ENCODE measurements around the gene ASCL5.

The ASCL5 gene

DNA sequence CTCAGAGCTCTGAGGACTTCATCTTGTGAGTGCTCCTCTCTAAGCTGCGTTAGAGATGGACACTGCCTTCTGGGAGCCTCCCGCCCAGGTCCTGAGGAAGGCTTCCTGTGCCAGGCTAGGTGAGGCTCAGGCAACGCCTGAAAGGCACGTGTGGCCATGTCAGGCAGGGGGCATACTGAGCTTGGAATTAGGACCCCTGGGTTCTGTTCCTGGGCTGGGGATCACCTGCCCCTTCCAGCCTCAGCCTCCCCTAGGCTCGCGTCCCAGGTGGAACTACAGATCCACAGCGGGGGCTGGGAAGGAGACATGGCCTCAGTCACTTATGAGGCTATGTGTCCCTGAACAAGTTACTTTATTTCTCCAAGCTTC lies 10.0 kb upstream of the ASCL5 start:
- in situ Hi-C loops (cut with MboI; ENCODE audit: low sequenced_read_pairs) = no loop called here

DNA sequence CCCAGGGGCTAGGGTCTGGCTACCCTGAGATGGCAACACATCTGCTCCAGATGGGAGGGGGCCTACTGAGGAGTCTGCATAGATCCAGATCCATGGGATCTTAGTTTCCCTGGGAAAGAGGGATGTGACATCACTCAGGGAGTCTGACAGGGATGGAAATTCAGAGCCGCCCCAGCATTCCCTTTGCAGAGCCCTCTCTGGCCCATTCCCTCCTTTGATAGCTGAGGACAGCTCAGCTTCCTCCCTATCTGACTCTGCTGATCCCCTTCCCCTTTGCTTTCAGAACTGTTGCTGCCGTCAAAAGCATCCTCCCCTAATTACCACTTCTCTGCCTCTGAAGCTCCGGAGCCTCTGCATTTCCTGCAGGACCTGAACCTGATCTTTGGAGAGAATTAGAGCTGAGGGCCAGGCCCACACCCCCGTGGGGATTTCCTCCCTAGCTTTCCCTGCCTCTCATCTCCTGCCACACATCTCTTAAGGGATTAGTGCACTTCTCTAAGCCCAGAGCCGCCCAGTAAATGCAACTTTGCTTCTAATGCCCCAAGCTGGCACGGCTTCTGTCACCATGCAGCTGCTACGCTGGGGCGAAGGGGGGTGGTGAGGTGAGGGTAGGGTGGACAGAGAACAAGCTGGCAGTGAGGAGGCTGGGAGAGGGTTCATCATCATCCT lies 9.5 kb upstream of the ASCL5 start:
- in situ Hi-C loops (cut with MboI; ENCODE audit: low sequenced_read_pairs) = no loop called here

DNA sequence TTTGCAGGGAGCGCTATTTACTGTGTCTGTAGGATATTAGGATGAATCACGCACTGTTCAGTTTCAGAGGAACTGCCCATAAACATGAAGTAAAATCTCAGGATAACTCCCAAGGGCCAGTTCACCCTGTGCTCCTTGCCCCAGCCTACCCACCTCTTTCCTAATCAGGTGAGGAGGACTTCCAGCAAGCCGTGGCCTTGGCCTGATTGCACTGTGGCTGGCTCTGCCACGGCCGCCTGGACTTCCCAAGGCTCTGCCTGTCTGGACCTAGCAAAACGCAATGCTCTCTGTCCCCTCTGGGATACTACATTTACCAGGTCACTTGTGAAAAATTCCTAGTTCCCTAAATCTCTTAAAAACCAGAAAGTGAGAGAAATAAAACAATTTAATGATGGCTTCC lies 7.4 kb upstream of the ASCL5 start:
- in situ Hi-C loops (cut with MboI; ENCODE audit: low sequenced_read_pairs) = no loop called here

DNA sequence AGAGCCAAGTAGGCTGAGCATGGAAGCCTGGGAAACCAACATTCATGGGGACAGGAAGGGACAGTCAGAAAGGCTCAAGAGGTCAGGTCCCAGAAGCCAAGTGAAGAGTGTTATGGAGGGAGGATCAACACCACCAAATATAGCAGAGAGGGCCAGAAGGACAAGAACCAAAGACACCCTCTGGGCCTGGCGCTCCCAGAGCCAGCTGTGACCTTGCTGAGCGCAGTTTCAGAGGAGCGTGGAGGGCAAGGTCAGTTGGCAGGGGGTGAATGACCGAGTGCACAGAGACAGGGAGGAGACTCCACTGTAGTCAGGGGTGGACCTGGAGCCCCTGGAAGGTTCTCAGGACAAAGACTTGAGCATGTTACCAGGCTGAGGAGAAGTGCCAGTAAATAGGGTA lies 4.4 kb upstream of the ASCL5 start:
- in situ Hi-C loops (cut with MboI; ENCODE audit: low sequenced_read_pairs) = no loop called here

- in situ Hi-C loops (cut with MboI; ENCODE audit: low sequenced_read_pairs) = no loop called here
Observed at GRCh38 chr1:201128962-201129361, 2.0 kb upstream of the ASCL5 start.

DNA sequence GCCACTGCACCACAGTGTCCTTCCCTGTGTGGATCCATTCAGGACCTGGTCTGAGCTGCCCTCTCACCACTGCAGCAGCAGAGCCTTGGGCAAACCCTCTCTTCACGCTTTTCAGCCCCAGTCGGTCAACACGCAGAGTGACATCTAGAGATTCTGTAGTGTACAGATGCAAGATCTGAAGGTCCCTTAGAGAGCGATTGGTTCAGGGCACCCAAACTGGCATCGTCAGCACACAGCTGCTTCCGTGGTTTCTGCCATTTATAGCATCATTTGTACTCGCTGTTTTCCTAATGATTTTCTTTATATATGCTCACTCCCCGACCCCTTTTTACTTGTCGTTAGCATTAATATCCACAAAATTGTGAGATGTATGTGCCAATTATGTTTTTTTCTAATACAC lies 1.5 kb upstream of the ASCL5 start:
- in situ Hi-C loops (cut with MboI; ENCODE audit: low sequenced_read_pairs) = no loop called here

- in situ Hi-C loops (cut with MboI; ENCODE audit: low sequenced_read_pairs) = no loop called here
Observed at GRCh38 chr1:201127755-201128455, 921 bp upstream of the ASCL5 start.

GRCh38 chr1:201126463-201126831 lies 537 bp downstream of the ASCL5 start:
- in situ Hi-C loops (cut with MboI; ENCODE audit: low sequenced_read_pairs) = no loop called here

- in situ Hi-C loops (cut with MboI; ENCODE audit: low sequenced_read_pairs) = no loop called here
Observed at GRCh38 chr1:201125800-201126199, 1.2 kb downstream of the ASCL5 start.

- in situ Hi-C loops (cut with MboI; ENCODE audit: low sequenced_read_pairs) = no loop called here
Observed at GRCh38 chr1:201125019-201125418, 2.0 kb downstream of the ASCL5 start.

- in situ Hi-C loops (cut with MboI; ENCODE audit: low sequenced_read_pairs) = no loop called here
Observed at GRCh38 chr1:201123866-201124265, 3.1 kb downstream of the ASCL5 start.

DNA sequence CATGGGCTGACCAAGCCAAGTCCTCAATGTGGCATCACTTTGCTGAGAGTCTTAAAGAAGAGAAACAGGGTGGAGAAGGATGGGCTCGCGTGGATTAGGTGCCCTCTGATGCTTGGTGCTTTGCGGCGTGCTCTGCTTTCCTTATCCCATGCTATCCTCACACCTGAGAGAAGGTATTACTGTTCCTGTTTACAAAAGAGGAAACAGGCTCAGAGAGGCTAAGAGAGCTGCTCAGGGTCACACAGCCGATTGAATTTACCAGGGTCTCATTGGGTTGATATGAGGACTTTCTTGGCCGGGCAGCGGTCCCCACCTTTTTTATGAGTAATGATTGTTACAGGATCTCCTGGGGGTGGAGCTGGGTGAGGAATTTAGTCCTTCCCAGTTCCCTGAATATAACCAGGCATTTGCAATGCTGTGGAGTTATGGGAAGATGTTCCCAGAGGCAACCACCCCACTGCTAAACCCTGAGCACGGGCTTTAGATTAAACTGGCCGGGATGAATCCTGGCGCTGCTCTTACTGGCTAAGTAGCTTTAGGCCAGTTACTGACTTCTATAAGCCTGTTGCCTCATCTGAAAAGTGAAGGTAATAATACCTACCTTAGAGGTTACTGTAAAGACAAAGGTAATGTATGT lies 4.5 kb downstream of the ASCL5 start:
- in situ Hi-C loops (cut with MboI; ENCODE audit: low sequenced_read_pairs) = no loop called here

- in situ Hi-C loops (cut with MboI; ENCODE audit: low sequenced_read_pairs) = no loop called here
Observed at GRCh38 chr1:201119206-201120197, 7.5 kb downstream of the ASCL5 start.

DNA sequence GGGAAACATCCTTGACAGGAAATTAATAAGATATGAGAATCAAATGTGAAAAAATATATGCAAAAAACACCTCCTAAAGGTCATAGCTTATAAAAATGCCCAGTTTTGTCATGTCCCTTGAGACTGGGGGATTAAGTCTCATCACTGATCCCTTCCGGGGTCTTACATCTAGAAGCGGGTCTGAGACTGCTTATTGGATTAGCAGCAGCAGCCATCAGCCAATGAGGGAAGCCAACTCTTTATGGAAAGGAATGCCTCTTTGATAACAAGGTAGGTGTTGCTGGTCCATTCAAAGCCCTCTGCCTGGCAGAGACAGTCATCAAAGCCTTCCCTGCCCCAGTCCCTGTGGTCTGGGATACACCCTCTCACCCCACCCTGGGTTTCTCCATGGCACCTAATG lies 10.9 kb downstream of the ASCL5 start:
- in situ Hi-C loops (cut with MboI; ENCODE audit: low sequenced_read_pairs) = no loop called here

GRCh38 chr1:201115390-201115937 lies 11.5 kb downstream of the ASCL5 start:
- in situ Hi-C loops (cut with MboI; ENCODE audit: low sequenced_read_pairs) = no loop called here

DNA sequence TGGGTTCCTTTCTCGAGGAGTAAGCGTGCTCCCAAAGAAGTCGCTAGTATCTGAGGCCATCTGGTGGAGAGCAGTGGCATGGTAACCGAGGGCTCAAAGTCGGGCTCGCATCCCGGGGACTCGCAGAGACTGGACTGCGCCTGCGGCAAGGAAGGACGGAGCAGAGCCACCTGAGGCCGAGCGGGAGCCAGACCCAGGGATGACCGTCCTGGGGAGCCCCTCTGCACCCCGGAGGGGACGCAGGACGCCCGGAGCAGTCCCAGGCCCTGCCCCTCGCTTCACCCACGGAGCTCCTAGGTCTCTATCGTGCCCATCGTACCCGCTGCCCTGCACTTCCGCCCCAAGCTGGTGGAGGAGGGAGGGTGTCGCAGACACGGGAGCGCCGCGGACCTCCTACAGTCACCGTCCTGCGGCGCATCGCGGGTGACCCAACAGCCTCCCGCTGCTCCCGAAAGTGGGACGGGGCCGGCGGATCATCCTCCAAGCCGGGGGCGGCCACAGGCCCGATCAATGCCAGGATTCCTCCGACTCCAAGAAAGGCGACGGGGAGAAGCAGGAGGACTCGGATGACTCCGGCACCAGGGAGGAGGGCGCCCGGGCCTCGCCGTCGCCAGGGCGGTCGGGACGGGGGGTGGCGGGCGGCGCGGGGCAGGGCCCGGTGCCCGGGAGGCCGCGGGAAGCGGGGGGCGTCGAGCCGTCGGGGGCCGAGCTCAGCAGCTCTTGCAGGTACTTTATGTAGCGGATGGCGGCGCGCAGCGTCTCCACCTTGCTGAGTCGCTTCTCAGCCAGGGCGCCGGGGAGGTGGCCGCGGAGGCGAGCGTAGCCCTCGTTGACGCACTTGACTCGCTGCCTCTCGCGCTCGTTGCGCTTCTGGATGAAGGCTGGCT lies 12.5 kb downstream of the ASCL5 start:
- in situ Hi-C loops (cut with MboI; ENCODE audit: low sequenced_read_pairs) = no loop called here

DNA sequence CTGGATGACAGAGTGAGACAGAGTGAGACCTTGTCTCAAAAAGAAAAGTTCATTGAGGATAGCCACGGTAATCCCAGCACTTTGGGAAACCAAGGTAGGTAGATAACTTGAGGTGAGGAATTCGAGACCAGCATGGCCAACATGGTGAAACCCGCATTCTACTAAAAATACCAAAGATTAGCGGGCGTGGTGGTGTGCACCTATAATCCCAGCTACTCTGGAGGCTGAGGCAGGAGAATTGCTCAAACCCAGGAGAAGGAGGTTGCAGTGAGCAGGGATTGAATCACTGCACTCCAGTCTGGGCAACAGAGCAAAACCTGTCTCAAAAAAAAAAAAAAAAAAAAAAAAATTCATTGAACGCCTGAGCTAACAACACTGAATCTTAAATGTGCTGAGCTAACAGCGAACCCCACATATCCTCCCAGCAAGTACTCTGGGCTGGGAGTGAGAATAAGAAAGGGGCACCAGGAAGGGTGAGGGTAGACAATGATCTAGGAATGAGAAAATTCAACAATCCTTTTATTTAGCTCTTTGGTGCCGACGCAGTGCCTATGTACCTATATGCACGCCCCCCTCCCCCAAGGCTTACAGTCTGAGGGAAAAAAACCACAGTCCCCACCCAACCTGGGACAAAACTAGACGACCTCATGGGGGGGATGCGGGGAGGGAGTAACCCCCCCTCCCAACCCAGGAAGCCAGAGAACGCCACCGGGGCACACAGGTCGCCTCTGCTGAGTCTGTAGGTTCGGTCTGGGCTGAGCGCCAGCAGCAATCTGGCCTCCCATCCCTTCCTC lies 13.3 kb downstream of the ASCL5 start:
- in situ Hi-C loops (cut with MboI; ENCODE audit: low sequenced_read_pairs) = no loop called here

DNA sequence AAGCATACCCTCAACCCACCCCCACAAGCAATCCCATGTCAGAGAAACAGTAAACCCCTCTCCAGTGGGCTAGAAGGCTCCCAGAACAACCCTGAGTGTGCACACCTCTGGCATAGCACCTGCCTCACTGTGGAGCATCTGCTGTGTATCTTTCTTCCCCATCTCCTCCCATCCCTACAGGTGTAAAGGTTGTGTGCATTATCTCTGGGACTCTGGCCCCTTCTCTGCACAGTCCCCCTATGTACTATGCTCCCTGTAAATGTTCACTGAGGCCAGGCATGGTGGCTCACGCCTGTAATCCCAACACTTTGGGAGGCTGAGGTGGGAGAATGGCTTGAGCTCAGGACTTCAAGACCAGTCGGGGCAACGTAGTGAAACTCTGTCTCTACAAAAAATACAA lies 14.1 kb downstream of the ASCL5 start:
- in situ Hi-C loops (cut with MboI; ENCODE audit: low sequenced_read_pairs) = no loop called here

GRCh38 chr1:201112173-201112731 lies 14.7 kb downstream of the ASCL5 start, which contains the start of gene CACNA1S:
TSS of gene CACNA1S (minus strand) at chr1:201112426. CDS start at chr1:201112339, 87 bp downstream.
- in situ Hi-C loops (cut with MboI; ENCODE audit: low sequenced_read_pairs) = no loop called here

Measured in HL-60/S4 treated with retinoic acid at 250 ng/mL for 4 days and 3 days (cell line).